GM19372 (cell line): ENCODE results near the gene PGC.
"Not testable (repeated sequence)": the region's sequence is repeated elsewhere in the genome, so short reads cannot be mapped to it uniquely, and the experiment has no call there.

ENCODE experiments used
- ATAC-seq: cut with Tn5 transposase; IDR thresholded peaks from one replicate; pipeline ENCODE4 v1.9.1; 2021; ENCODE audit warnings: mild to moderate bottlenecking, low read depth, moderate library complexity; ENCODE audit not compliant: unreplicated experiment

The PGC gene

GRCh38 chr6:41777551-41778285, 30.5 kb upstream of the PGC start:
- no peak for ATAC-seq

- no peak for ATAC-seq
These were observed 28.2 kb upstream of the PGC start for GRCh38 chr6:41775293-41775882.

GRCh38 chr6:41774841-41775240, 27.6 kb upstream of the PGC start:
- ATAC-seq, result no peak

DNA sequence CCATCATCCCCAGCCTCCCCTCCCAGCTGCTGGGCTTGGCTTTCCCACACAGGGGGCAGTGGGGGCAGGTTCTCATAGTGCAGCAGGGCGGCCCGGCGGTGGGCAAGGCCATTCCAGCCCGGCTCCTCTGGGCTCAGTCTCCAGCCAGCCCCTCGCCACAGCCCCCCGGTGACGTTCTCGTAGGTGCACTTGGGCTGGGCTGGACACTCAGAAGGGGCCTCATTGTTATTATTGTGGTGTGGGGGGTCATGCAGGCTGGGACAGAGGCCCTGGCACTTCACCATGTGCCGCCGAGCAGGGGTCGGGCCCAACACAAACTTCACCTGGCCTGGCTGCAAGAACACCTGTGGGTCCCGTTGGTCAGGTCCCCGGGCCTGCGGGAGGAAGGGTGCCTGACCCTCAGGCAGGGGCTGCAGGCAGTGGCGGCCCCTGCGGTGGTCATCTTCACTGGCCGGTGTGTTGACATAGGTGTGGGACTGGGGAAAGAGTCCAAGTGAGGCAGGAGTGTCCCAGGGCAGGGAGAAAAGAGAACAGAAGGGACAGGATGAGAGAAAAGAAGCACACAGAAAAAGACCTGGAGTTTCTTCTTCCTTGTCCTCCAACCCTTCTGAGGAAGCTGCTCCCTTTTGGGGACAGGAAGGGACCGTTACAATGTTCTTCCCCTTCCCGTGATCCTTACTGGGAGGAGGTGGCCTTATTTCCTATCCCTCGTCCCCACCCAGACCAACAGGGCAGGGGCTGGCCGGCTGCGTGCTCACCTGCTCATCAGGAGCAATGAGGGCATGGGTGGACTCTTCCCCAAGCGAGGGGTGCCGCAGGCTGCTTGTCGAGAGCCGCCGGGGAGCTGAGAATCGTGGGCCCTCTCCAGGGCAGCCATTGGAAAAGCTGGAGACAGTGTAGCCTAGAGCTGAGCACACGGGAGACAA, 24.1 kb upstream of the PGC start:
- no peak for ATAC-seq

GRCh38 chr6:41770381-41771057, 23.3 kb upstream of the PGC start:
- ATAC-seq, result no peak

GRCh38 chr6:41769376-41769775, 22.2 kb upstream of the PGC start:
- ATAC-seq, result no peak

GRCh38 chr6:41768545-41769308, 21.5 kb upstream of the PGC start:
- ATAC-seq, result no peak

GRCh38 chr6:41767112-41767833, 20.1 kb upstream of the PGC start:
- no peak for ATAC-seq

DNA sequence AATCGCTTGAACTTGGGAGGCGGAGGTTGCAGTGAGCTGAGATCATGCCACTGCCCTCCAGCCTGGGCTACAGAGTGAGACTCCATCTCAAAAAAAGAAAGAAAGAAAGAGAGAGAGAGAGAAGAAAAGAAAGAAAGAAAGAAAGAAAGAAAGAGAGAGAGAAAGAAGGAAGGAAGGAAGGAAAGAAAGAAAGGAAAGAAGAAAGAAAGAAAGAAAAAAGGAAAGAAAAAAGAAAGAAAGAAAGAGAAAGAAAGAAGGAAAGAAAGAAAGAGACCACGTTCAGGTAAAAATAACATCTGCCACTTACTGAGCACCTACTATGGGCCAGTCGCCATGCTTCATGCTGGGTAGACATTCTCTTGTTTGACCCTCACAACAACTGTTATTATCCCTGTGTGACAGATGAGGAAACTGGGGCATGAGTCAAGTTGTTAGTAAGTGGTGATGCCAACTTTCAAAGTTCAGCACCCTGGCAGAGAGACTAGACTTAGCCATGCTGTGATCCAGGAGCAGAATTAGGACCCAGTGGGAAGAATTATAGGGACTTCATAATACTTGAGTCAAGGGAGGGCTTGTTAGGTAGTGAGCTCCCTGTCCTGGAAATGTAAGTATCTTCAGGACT, 19.0 kb upstream of the PGC start:
- not testable (repeated sequence) for ATAC-seq

- no peak for ATAC-seq
These were observed 16.3 kb upstream of the PGC start for GRCh38 chr6:41763470-41763869.

DNA sequence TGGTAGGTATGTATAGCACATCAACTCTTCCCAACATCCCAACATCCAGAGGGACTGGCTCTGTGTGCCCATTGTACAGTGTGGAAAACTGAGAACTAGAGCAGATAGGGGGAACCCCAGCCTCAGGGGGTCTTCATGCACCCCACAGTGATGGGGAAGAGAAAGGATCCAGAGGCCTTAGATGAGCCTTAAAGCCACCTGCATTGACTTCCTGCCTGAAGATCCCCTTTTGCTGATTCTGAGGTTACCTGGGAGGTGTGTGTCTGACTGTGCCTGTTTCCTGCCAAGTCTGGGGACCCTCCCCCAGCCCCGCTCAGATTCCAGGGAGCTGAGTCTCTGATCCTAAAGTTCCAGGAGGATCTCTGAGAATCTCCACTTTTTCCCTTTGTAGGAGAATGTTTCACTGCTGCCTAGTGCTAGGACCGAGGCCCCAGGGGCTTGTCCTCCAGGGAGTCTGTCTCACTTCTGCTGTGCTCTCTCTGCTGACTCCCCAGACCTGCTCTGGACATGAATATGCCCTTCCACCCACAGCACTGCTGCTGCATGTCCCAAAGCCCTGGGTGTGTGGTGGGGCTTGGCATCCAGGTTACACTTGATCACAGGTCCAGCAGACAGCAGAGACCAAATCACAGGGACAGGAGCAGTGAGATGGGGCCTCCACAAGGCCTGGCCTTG, 12.8 kb upstream of the PGC start:
- ATAC-seq, result no peak

DNA sequence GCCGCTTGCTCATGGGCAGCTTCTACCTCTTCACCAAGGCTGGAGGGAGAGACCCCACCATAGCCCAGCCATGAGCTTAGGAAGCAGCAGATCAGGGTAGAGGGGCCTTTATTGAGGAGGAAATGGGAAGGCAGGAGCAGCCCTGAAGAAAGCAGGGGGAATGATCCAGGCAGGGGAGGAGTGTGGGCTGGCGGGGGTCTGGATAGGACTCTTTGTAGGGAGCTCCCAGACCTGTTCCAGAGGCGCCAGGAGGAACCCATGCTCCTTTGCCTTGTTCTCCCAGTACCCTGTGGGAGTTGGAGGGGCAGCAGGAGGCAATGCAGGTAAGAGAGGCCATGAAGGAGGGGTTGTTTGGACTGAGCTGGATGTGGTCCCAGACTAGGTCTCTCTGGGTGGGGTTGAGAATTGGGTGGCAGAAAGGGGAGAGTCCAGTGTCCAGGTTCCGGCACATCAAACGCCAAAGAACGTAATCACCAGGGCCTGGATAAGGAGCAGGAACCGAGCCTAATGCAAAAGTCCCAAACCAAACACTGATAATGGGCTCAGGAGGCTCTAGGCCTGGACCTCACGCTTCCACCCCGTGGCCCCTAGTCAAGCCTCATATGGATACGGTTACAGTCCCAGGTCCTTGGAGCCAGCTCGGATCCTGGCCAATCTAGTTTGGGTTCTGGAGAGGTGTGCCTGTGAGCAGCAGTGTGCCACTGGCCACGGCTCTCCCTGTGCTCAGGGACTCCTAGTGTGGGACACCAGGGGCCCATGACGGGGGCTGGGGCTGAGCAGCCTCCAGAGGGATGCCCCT, 12.1 kb upstream of the PGC start:
- no peak for ATAC-seq

GRCh38 chr6:41758641-41759035, 11.4 kb upstream of the PGC start:
- ATAC-seq, result no peak

DNA sequence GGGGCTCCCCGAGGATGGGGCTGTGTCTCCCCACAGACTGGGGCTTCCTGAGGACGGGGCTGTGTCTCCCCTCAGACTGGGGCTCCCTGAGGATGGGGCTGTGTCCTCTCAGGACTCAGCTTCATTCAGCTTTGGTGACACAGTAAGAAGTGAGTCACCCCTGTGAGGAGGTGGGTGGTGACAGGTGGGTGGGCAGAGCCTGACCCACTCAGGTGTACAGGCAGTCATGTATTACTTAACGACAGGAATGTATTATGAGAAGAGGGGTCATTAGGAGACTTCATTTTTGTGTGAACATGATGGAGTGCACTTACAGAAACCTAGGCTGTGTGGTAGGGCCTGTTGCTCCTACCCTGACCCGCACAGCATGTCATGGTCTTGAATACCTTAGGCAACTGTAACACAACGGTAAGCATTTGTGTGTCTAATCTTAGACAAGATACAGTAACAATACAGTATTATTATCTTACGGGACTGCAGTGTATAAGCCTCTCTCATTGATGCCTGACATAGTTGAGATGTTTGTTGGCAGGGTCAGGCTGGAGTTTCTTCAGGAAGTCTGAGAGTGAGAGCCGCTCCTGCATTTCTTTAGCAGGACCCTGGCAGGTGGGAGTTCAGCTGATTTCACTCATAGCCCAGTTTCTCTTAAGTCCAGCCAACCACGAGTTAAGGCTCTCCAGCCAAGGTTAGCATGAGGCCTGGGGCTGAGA, 10.9 kb upstream of the PGC start:
- no peak for ATAC-seq

DNA sequence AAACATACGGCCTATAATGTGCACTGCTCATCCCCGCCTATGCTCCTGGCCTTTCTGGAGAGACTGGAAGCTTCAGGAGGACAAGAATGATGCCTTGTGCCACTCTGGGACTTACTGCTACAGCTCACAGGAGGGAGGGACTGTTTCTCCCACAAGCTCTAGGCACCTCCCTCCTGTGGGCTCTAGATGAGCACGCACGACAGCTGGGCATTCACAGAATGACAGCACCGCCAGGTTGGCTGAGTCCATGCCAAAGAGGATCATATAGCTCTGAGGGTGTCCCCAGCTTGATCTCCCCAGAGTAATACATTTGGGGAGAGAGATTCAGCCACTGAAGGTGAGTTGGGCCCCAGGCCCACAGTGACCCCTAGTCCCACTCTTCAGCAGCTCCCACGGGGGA, 10.1 kb upstream of the PGC start:
- no peak for ATAC-seq

- no peak for ATAC-seq
These were observed 9.2 kb upstream of the PGC start for GRCh38 chr6:41756354-41756753.

GRCh38 chr6:41755895-41756294, 8.7 kb upstream of the PGC start:
- ATAC-seq, result no peak
